ENCODE results near the gene ACMSD. TPM values are rescaled to one million over a fixed set of nuclear protein-coding genes. Genes with fewer than 3 reads are reported as not detected.
"Not testable (repeated sequence)": the region's sequence is repeated elsewhere in the genome, so short reads cannot be mapped to it uniquely, and the experiment has no call there.

ACMSD gene
- total and polyA plus RNA-seq, 9 of the 15 experiments (the other 6 are each of a cell fraction or from before 2014, with no cell fraction given) = not detected

DNA sequence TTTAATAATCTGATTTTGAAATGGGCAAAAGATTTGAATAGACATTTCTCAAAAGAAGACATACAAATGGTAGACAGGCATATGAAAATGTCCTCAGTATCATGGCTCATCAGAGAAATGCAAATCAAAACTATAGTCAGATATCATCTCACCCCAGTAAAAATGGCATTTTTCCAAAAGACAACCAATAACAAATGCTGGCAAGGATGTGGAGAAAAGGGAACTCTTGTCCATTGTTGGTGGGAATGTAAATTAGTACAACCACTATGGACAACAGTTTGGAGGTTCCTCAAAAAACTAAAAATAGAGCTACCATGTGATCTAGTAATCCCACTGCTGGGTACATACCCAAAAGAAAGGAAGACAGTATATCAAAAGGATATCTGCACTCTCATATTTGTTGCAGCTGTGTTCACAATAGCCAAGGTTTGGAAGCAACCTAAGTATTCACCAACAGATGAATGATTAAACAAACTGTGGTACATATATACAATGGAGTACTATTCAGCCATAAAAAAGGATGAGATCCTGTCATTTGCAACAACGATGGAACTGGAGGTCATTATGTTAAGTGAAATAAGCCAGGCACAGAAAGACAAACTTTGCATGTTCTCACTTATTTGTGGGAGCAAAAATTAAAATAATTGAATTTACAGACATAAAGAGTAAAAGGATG lies 69.2 kb downstream of the ACMSD start:
- intact Hi-C loops (cut with micrococcal nuclease); in situ Hi-C loops (cut with MboI); H3K79me2 ChIP-seq (ENCODE audit: control insufficient read depth, insufficient read depth, low read length); H3K4me3 ChIP-seq; ATAC-seq; H4K20me1 ChIP-seq (replicated peaks; ENCODE audit: control insufficient read depth, insufficient read depth, low read length); H3K4me1 ChIP-seq (replicated peaks in 1 of 2; ENCODE audit: control insufficient read depth in 2 of 2, insufficient read depth in 2 of 2, low read length in 2 of 2); H3K27ac ChIP-seq (ENCODE audit: extremely low read depth, low read depth, low read length); FAIRE-seq; H3K9me1 ChIP-seq (ENCODE audit: control insufficient read depth, insufficient read depth, low read length); H3K9ac ChIP-seq (ENCODE audit: insufficient read depth in 1 of 2, low read depth in 2 of 2, low read length in 2 of 2); BruUV-seq (replicated peaks); H3K4me2 ChIP-seq (ENCODE audit: insufficient read depth, low read length); DNase-seq (ENCODE audit: extremely low read depth in 1 of 4, low spot score in 3 of 4); CTCF ChIA-PET (ENCODE audit: low intra/inter-chr PET ratio); H2AFZ ChIP-seq (ENCODE audit: low read depth, low read length); H3K36me3 ChIP-seq (ENCODE audit: control insufficient read depth, insufficient read depth, low read length); H3K9me3 ChIP-seq (replicated peaks; ENCODE audit: control insufficient read depth, insufficient read depth, low read depth, low read length); H3K27me3 ChIP-seq (ENCODE audit: control insufficient read depth in 2 of 2, insufficient read depth in 2 of 2, low read length in 2 of 2): not testable (repeated sequence)
- 0% methylated on average over 1 of the region's 1 CpG for whole genome bisulfite sequencing (ENCODE audit: insufficient coverage, low coverage, missing lambda C conversion rate)
- TF ChIP-seq ZNF146 (CRISPR knock-in tag; IDR thresholded peaks at IDR 0.05; ENCODE audit: unreplicated experiment) = peak; percentile 74
- TF ChIP-seq RBM25 (IDR thresholded peaks at IDR 0.05; ENCODE audit: low read depth, low read length, severe bottlenecking) = peak; percentile 71
- POLR2A ChIA-PET = interaction anchor here (1.3 kb wide), 1 partner anchor 11 kb away, joined by 5 read pairs; the partner anchor contains the start of gene CCNT2

DNA sequence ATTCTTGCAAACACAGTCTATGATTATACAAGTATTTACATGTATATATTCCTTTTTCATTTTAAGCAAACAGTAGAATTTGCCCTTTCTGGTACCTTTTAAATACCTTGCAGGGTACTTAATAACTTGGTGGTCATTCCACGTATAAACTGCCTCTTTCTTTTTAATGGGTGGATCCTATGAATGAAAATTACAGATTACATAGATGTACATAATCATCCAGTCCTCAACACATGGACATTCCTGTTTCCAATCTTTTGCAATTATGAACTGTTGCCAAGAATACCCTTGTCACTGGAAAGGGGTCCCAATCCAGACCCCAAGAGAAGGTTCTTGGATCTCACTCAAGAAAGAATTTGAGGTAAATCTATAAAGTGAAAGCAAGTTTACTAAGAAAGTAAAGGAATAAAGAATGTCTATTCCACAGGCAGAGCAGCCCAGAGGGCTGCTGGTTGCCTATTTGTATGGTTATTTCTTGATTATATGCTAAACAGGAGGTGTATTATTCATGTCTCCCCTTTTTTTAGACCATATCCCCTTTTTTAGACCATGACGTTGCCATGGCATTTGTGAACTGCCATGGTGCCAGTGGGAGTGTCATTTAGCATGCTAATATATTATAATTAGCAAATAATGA lies 72.5 kb downstream of the ACMSD start:
- Histone ChIP-seq H4K20me1 (replicated peaks; ENCODE audit: control insufficient read depth, insufficient read depth, low read length) (no peaks in the 10 kb centered on the region), H3K27ac (ENCODE audit: extremely low read depth, low read depth, low read length) (no peak overlapping the region), H3K36me3 (ENCODE audit: control insufficient read depth, insufficient read depth, low read length) (no peaks in the 10 kb centered on the region), H3K4me1 (replicated peaks in 1 of 2; ENCODE audit: control insufficient read depth in 2 of 2, insufficient read depth in 2 of 2, low read length in 2 of 2) (no peaks in the 10 kb centered on the region), H3K4me2 (ENCODE audit: insufficient read depth, low read length) (no peak overlapping the region), H2AFZ (ENCODE audit: low read depth, low read length) (no peak overlapping the region), H3K27me3 (ENCODE audit: control insufficient read depth in 2 of 2, insufficient read depth in 2 of 2, low read length in 2 of 2) (no peaks in the 10 kb centered on the region), H3K9me3 (replicated peaks; ENCODE audit: control insufficient read depth, insufficient read depth, low read depth, low read length) (no peaks in the 10 kb centered on the region), H3K4me3 (no peak overlapping the region), H3K9me1 (ENCODE audit: control insufficient read depth, insufficient read depth, low read length) (no peaks in the 10 kb centered on the region), H3K79me2 (ENCODE audit: control insufficient read depth, insufficient read depth, low read length) (no peaks in the 10 kb centered on the region), H3K9ac (ENCODE audit: insufficient read depth in 1 of 2, low read depth in 2 of 2, low read length in 2 of 2) (no peak overlapping the region)
- no peak for TF ChIP-seq SMARCC2 (IDR thresholded peaks at IDR 0.05; ENCODE audit: low read depth)
- ATAC-seq (no peak), DNase-seq (ENCODE audit: extremely low read depth in 1 of 4, low spot score in 3 of 4) (no peak), FAIRE-seq (no peak)
- in situ Hi-C loops (cut with MboI) (no loop called here), intact Hi-C loops (cut with micrococcal nuclease) (no loop called here)
- no TSS peak for BruUV-seq (replicated peaks)
- 0% methylated on average over 2 of the region's 2 CpGs for WGBS (ENCODE audit: insufficient coverage, low coverage, missing lambda C conversion rate)
- ChIA-PET POLR2A (no interaction called here), CTCF (ENCODE audit: low intra/inter-chr PET ratio) (no interaction called here)
